Measurements from ENCODE around the gene SPARC. TPM values are rescaled to one million over a fixed set of nuclear protein-coding genes. Genes with fewer than 3 reads are reported as not detected.

The SPARC gene
- total RNA-seq, 2 donors from 2014 or later, result not detected

GRCh38 chr5:151614565-151614964, 72.2 kb downstream of the SPARC start:
- no peaks in the 10 kb centered on the region for H3K9me3 Mint-ChIP-seq
- DNase-seq (no peak), ATAC-seq (replicated peaks in 1 of 2) (no peak)
- peaks cover 65% of the 10 kb centered on the region for H3K4me1 Mint-ChIP-seq (ENCODE audit: low read depth)
- H3K27me3 Mint-ChIP-seq (ENCODE audit: low read depth), result no peaks in the 10 kb centered on the region
- H3K36me3 Mint-ChIP-seq (ENCODE audit: insufficient read depth in 2 of 2), result no peaks in the 10 kb centered on the region
- no peak overlapping the region for H3K27ac Mint-ChIP-seq
- no peak overlapping the region for H3K4me3 Mint-ChIP-seq

- no peaks in the 10 kb centered on the region for H3K27me3 Mint-ChIP-seq (ENCODE audit: low read depth)
- DNase-seq, result peak; percentile 45 to 74
- H3K36me3 Mint-ChIP-seq (ENCODE audit: insufficient read depth in 2 of 2), result no peaks in the 10 kb centered on the region
- peak overlapping the region; percentile 94 for H3K27ac Mint-ChIP-seq
- peaks cover 0 to under 1% of the 10 kb centered on the region in 2 donors for H3K9me3 Mint-ChIP-seq
- H3K4me3 Mint-ChIP-seq, result peak overlapping the region; percentile 17 to 68
- peaks cover 62% of the 10 kb centered on the region for H3K4me1 Mint-ChIP-seq (ENCODE audit: low read depth)
- ATAC-seq (replicated peaks in 1 of 2), result peak; percentile 80 to 86
Observed at GRCh38 chr5:151612689-151613427, 73.9 kb downstream of the SPARC start.

- no peak for ATAC-seq (replicated peaks in 1 of 2)
- H3K9me3 Mint-ChIP-seq, result peaks cover 0 to 2% of the 10 kb centered on the region in 2 donors
- H3K4me3 Mint-ChIP-seq, result no peak overlapping the region
- H3K27ac Mint-ChIP-seq, result peak overlapping the region; percentile 19
- no peak for DNase-seq
- no peaks in the 10 kb centered on the region for H3K36me3 Mint-ChIP-seq (ENCODE audit: insufficient read depth in 2 of 2)
- no peaks in the 10 kb centered on the region for H3K27me3 Mint-ChIP-seq (ENCODE audit: low read depth)
- H3K4me1 Mint-ChIP-seq (ENCODE audit: low read depth), result peaks cover 48% of the 10 kb centered on the region
Observed at GRCh38 chr5:151611127-151611775, 75.5 kb downstream of the SPARC start.

Other genes starting within 250 kb of the SPARC start
- 1 to 10 TPM; 3.4 to 5.8 TPM for gene SLC36A1, start 239.3 kb downstream of the SPARC start, total RNA-seq
- not detected for gene FAT2, start 95.6 kb downstream of the SPARC start, total RNA-seq
- gene ATOX1, start 71.7 kb upstream of the SPARC start, total RNA-seq, result 10 to 100 TPM; 56.1 to 68.0 TPM
- 100 to 1,000 TPM; 133 to 157 TPM for gene G3BP1, start 85.0 kb upstream of the SPARC start, total RNA-seq
- not detected for gene GLRA1, start 237.9 kb upstream of the SPARC start, total RNA-seq